ENCODE measurements around the gene ACSS2.

GRCh38 chr20:34883809-34884208 lies 7.4 kb downstream of the ACSS2 start:
- no peak for TF ChIP-seq POLR2A (IDR thresholded peaks at IDR 0.05; ENCODE audit: control extremely low read depth in 1 of 2, low read depth in 2 of 2, low read length in 2 of 2)
- no peak for TF ChIP-seq USF2 (IDR thresholded peaks at IDR 0.05; ENCODE audit: low read length)
- no peak for TF ChIP-seq JUND (IDR thresholded peaks at IDR 0.05; ENCODE audit: low read length)
- TF ChIP-seq EZH2 (IDR thresholded peaks at IDR 0.05; ENCODE audit: low read depth, low read length, severe bottlenecking), result no peak
- no peak for TF ChIP-seq HDAC6 (IDR thresholded peaks at IDR 0.05; ENCODE audit: low read depth, low read length)
